Activated gamma-delta T cell (primary cell): ENCODE measurements around the gene KRT76.
"Not testable (repeated sequence)": the region's sequence is repeated elsewhere in the genome, so short reads cannot be mapped to it uniquely, and the experiment has no call there.

Source experiments
- DNase-seq: peaks from one replicate; lab custom pipeline; 2025; lab: John Stamatoyannopoulos, UW

Gene KRT76

GRCh38 chr12:52759695-52760094 is 17.4 kb downstream of the KRT76 start:
- DNase-seq: no peak

DNA sequence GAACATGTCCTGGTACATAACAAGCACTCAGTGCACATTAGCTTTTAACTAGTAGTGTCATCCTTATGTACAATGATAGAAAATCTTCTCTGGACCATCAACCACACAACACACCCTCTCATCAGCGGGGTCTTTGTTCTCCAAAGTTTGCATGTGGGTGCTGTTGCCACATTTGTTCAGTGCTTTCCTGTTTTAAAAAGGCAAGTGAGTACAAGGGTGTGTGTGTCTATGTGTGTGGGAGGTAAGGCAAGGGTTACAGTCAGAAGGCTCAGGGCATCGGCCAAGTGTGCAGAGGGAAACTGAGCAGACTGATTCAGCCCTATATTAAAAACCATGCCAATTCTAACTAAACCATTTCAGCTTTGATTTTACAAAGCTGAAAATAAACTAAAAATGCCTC is 17.9 kb downstream of the KRT76 start:
- no peak for DNase-seq

DNA sequence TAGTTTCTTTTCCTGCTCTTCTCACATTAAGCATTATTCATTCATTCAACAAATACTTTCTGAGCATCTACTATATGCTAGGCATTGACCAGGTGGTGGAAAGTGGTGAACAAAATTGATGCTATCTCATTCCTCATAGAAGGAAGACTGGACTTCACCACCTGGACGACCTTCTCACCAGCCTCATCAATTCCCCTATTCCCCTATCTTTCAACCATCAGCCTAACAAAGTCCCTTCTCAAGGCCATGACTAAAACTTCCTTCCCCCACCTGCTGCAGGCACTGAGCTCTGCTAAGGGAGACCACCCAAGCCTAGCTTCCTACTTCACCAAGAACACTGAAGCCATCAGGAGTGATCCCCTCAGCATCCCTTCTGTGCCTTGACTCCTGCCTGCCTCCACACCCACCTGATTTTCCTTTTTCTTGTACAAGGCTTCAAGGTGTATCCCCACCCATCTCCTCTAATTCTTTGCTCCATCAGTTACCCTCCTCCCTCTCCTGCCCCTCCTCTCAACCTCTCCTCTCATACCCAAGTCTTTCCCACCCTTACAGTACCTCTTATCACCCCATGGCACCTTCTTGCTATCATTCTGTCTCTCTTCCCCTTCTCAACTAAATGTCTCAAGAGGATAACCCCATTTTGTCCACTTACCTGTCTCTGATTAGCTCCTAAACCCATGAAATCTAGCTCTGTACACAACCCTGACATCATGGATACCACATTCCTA is 19.5 kb downstream of the KRT76 start:
- no peak for DNase-seq

GRCh38 chr12:52756281-52756960 is 20.7 kb downstream of the KRT76 start:
- no peak for DNase-seq

DNA sequence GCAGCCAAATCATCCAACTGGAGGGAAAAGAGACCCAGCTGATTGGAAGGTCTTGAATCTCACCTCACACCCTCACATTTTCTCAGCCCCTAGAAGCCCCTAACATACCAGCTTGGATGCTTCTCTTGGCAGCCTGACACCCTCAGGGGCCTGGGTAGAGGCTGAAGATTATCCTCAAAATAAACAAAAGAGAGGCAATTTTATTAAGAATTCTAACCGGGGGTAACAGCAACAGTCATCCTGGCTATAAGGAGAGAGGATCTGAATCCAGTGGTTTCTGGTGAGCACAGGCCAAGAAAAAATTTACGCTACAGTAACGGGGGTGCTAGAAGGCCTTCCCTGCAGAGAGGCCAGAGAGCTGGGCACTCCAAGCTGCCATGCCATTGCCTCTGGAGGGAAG is 21.6 kb downstream of the KRT76 start:
- no peak for DNase-seq

DNA sequence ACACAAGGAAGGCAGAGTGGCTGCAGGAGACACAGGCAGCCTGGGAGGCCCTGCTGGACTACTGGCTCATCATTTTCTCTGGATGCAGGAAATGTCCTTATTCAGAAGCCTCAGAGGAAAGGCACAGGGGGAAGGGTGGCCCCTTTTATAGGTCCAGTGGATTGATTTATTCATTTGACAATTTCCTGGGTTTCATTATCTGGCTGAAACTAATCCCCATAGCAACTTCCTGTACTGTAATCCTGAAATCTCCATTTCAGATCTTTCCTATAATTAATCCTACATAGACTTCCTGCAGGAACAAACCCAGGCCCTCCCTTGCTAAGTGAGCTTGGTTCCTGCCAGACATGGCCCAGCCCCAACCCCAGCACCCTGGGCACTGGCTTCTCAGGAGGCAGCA is 23.0 kb downstream of the KRT76 start:
- no peak for DNase-seq

GRCh38 chr12:52753283-52753682 is 23.9 kb downstream of the KRT76 start:
- DNase-seq: no peak

DNA sequence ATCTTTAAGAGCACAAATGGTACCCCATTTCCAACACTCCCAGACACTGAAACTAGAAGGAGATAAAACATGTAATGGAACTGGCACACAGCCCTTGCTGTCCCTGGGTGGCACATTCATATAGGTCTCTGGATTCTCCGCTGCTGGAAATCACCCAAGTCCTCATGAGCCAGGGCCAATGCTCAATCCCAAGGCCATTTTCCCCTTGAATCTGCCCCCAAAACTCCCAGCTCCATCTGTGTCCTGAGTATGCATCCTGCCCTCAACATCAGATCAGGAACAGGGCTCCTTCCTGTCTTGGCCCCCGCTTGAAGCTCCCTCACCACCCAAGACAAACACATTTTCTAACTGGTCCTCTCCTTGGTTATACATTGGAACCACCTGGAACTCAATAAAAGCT is 24.6 kb downstream of the KRT76 start:
- DNase-seq: no peak

DNA sequence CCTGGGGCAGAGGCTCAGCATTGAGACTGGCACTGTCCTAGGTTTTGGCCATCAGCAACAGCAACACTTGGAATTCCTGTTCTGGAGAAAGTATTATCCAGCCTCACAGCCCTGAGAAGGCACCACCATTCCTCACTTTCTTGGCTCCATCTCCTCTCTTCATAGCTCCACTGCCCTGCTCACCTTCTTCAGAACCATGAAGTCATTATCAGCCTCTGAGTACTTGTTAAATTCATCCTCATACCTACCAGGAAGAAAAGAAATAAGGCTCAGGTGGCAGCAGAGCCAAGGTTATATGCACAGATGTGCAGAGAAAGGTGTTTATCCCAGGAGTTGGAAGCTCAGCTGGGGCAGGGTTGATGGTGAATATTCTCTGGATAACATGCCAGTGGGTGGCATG is 25.4 kb downstream of the KRT76 start:
- DNase-seq: no peak

DNA sequence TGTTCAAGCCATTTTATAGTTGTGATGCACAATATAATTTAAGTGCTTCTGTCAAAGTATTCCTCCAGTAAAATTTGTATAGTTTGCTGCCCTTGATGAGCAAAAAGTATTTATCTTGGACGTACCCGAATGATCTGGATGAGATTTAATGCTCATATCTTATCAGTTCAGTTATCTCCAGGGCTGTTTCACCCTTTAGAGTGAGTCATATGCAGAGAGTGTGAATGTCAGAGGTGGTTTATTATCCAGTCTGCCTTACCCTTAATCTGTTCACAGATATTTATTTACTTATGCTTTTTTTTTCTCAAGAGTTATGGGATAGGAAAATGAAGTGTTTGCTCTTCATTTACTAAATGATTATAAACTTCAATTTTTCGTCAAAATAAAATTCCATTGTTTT is 26.6 kb downstream of the KRT76 start:
- not testable (repeated sequence) for DNase-seq

- no peak for DNase-seq
These were observed 27.3 kb downstream of the KRT76 start for GRCh38 chr12:52749827-52750226.

DNA sequence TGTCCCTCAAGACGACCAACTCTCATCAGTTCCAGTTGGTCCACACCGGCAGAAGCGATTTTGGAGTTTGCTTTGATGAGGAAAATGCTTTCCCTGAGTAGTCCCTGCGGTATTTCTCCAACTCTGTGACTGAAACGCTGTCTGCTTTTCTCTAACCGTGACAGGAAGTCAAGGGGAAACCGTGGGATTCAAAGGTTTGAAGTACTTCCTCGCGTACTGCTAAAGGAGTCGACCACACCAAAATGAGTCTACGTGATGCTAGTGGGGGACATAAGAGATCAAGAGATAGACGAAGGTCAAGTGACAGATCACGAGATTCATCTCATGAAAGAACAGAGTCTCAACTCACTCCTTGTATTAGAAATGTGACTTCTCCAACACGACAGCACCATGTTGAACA is 28.6 kb downstream of the KRT76 start:
- no peak for DNase-seq

GRCh38 chr12:52745554-52745953 is 31.6 kb downstream of the KRT76 start:
- no peak for DNase-seq

- DNase-seq: no peak
These were observed 32.5 kb downstream of the KRT76 start for GRCh38 chr12:52744493-52745156.

DNA sequence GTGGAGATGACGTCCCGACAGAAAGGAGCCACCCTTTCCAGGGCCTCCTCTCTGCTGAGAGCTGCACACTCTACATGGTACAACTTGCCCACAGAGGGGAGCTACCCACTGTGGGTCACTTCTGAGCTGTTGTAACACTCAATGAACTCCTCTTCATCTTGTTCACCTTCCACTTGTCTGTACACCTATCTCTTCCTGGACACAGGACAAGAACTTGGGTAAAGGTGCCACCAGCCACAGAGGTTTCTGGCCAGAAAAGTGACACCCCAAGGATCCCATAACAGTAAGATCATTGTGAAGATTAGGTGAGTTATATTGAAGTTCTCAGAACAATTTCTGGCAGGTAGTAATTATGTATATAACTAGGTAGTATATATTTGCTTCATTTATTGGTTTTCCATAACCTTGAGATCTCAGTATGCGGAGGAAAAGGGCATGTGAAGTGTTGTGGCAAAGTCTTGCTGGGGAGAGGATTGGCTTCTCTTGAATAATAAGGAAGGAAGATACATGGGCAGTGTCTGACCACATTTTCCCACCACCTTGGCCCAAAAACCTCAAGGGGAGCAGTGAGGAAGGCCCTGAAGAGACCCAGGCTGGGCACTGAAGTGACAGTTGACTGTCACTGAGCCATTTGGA is 34.2 kb downstream of the KRT76 start:
- DNase-seq: no peak

GRCh38 chr12:52742196-52742580 is 35.0 kb downstream of the KRT76 start:
- no peak for DNase-seq

DNA sequence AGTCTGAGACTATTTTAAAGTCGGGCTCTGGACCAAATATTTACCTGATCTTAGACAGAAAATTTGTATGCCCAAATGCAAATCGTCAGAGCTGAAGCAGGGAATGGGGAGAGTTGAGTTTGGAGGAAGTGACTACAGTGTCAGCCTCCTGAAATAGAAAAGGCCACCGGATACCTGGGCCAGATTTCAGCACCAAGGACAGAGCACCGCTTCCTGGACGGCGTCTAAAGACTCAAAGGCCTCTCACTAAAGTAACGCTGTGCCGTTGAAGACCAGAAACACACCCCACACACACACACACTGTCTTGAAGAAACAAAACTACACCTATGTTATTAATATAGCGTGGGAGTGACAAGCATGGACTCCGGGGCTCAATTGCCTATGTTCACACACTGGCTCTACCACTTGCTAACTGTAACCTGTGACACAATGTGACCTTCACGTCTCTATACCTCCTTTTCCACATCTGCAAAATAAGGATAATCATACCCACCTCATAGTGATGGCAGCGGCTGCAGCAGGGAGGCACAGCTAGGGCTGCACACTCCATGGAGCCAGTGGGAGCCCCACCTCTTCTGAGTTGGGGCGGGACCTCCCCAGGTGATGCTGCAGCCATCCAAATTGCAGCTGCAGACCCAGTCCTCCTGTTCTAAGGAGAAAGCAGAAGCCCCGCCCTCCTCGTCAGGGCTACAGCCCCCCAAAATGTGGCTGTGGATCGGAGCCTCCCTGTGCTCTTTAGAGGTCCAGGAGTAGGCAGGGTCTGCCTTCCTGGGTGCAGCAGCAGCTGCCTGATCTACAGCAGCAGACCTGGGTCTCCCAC is 35.6 kb downstream of the KRT76 start:
- no peak for DNase-seq

DNA sequence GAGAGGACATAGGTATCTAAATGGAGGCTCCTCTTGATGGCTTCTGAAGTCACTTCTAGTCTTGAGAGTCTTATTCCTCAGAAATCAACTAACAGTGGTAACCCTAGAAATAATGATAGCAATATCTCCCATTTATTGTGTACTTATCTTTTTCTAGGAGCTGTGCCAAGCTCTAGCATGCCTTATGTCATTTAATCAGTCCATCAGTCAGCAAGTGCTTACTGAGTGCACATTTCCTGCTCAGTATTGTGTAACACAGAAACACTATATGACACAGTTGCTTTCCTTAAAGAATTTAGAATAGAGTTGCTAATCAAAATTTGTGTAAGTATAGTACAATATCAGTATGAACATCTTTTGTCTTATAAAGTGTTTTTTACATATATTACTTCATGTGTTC is 36.6 kb downstream of the KRT76 start:
- DNase-seq: no peak

GRCh38 chr12:52739963-52740362 is 37.2 kb downstream of the KRT76 start:
- DNase-seq: no peak

DNA sequence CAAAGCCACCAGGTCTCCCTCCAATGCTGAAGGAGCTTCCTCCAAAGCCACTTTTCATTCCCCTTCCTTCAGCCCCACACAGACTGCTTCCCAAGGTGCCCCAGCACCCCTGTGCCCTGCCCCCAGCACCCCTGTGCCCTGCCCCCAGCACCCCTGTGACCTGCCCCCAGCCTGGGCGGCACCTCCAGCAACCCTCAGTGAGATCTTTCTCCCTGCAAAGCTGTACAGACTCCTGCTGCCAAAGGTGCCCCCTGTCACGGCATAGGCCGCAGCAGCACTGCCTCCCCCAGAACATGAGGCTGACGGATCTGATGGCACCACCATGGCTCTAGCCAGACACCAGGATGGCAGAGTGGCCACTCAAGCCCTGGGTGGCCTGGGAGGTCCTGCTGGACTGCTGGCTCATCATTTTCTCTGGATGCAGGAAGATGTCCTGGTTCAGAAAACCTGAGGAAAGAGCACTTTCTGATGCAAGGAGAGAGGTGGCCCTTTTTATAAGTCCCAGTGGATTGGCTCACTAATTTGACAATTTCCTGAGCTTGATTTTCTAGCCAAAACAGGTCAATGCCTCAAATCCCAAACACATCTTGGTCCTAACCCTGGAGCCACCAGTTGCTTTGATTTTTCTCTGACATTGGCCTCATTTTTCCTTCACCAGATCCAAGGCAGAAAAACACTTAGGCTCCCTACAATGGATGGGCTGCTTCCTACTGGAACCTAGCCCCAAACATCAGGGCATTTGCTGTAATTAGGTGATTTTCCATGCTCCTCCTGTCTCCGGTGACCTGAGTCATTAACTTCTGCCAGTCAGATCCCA is 41.1 kb downstream of the KRT76 start:
- no peak for DNase-seq

GRCh38 chr12:52735106-52735505 is 42.0 kb downstream of the KRT76 start:
- no peak for DNase-seq
